HG03159 (cell line): Measurements from ENCODE around the gene BTBD2.
"Not testable (repeated sequence)": the region's sequence is repeated elsewhere in the genome, so short reads cannot be mapped to it uniquely, and the experiment has no call there.

Experiments used
- ATAC-seq: cut with Tn5 transposase; IDR thresholded peaks from one replicate; pipeline ENCODE4 v1.9.1; 2021; ENCODE audit warnings: mild to moderate bottlenecking, moderate library complexity; ENCODE audit not compliant: unreplicated experiment

Gene BTBD2

DNA sequence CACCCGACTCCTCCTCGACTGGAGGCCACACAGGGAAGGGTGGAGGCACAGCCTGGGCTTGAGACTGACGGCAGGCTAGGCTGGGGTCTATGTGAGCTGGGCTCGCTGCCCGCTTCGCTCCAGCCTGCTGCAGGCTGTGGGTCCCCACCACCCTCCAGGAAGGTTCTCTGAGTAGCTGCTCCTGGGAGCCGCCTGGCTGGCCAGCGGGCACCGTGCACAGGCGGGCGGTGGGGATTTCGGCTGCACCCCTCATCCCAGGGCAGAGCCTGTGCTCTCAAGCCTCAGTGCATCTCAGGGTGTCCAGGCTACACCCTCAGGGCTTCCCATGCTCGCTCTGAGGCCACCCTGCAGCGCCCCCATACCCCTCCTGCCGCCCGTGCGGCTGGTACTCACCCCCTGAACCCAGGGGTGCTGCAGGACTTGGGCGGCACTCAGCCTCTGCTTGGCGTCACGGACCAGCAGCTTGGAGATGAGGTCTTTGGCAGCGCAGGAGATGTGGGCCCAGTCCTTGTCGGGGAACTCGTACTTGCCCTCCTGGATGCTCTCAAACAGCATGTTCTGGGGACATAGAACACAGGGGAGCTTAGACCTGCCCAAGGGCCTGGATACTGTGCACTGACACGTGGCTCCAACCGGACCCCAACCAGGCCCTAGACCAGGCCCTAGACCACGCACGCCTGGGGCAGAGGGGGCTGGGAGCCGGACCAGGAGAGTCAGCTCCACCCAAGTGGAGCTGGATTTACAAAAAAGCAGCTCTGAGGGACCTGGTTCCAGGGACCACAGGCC, 25.3 kb upstream of the BTBD2 start:
- no peak for ATAC-seq

DNA sequence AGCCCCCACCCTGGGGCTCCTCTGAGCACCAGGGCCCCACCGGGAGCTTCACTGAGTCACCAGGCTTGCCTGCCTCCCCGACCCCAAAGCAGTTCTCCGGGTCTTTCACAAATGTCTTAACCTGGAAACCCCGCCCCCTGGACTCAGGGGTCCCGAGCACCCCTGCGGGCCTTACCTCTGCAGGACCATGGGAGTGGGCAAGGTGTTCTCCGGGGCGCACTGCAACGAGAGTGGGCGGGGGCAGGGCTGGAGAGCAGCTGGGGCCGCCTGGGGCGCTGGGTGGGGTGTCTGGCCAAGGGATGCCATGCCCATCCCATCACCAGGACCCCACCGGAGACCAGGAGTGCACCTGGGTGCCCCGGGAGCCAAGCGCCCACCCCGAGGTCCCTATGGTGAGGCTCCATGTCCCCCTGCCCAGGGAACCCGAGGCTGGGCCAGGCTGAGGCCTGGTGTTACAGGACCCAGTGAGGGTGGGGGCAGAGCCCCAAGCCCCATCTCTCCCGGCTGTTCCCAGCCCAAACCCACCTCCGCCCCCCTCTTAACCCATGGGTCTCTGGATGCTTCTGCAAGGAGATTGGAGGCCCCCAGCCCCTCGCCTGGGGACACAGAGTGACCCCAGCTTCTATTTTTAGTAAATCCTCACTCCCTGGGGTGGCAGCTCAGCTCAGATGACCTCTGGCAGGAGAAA, 24.6 kb upstream of the BTBD2 start:
- no peak for ATAC-seq

DNA sequence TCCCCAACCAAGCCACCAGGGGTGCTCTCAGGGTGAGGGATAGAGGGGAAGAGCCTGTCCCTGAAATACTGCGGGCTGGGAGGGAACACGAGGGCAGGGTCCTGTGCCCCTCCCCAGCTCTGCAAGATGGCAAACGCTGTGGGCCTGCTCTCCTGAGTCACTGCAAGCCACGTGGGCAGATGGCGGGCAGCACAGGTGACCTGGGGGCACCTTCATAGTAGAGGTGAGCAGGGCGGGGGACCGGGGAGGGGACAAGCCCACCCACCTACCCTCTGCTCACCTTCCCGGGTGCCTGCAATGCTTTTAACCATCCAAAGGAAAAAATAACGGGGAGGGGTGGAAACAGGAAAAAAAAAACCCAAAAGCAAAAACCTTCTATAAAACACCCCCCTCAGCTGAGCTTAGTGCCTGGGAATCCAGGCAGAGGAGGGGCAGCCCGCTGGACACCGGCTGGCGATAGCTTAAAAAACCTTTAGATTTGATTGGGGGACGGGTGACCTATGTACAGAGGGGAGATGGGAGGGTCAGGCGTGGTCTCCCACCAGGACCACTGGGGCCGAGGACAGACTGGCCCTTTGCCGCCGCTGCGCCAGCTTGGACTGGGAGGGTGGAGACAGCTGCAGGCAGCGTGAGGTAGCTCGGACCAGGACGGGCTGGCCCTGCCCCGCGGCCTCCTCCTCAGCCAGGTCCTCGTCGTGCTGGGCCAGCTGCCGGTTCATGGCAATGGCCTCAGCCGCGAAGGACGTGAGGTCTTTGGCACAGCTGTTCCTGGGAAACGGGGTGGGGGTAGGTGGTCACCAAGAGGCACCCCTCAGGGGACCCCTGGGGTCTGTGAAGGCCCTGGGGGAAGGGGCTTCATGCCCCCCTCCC, 23.8 kb upstream of the BTBD2 start:
- no peak for ATAC-seq

DNA sequence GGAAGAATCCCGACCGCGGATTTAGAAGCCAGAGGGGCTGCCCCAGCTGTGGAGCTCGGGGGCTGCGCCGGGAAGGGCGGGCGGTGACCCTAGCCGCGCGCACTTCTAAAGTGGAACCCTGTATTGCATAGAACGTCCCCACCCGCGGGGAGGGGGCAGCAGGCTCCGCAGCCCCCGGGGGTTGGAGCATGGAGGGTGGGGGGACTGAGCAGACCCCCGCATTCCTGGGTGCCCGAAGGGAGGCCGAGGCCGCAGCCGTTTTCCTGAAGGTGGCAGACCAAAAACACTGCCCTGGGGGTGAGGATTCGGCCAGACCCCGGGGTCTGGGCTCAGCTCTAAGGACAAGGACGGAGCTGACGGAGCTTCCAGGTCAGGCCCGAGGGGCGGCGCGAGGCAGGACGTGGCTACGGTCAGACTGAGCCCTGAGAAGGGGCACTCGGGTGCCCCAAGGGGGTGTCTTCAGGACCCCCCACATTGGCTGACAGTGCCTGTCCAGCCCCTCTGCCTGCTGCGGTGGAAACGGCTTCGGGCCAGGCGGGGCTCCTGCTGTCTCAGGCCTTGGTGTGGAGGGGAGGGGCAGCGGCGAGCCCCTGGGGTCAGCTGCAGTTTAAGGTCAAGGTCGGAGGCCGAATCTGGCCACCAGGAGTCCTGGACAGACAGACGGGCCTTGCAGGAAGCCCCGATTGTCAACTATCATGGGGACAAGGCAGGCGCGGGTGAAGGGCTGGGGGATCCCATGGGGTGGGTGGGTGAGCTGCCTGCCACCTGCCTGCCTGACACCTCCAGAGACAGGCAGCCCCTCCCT, 23.0 kb upstream of the BTBD2 start:
- ATAC-seq = no peak

DNA sequence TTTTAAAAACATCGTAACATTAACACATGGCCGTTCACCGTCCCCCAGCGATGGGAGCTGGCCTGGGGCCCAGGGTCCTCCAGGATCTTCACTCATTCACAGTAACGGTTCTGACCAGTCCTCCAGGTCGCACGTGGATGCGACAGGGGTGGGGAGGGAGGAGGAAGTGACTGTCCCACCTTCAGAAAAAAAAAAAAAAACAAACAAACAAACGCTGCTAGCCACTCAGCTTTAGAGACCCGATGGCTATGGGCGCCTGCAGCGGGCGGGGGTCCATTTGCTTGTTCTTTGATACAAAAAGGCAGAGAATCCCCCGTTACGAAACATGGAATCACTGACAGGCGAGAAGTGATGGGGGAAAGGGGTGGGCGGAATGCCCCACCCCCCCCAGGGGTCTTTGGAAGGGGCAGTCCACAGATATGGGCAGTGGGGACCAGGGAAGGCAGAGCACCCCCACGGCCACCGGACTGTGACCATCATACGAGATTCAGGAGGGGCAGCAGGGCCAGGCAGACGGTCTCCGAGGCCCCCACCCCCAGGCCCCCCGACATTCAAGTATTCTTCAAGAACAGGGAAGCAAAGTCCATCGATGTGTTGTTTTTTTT, 22.2 kb upstream of the BTBD2 start:
- ATAC-seq = no peak

GRCh38 chr19:2036424-2036823, 20.9 kb upstream of the BTBD2 start:
- no peak for ATAC-seq

DNA sequence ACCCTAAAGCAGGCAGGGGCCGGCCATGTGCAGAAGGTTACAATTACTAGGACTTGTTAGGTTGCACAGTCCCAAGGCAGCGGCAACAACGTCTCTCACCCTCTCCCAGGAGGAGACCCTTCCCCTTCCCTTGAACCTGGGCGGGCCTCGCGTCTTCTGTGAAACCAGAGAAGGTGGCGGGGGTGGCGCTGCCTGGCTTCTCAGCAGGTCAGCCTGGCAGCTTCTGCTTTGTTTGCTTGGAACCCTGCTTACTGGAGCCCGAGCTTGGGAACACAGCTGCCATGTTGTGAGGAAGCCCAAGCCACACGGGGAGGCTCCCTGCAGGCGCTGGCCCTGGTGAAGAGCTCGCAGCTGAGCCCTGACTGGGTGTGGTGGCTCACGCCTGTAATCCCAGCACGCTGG, 20.1 kb upstream of the BTBD2 start:
- ATAC-seq = no peak

DNA sequence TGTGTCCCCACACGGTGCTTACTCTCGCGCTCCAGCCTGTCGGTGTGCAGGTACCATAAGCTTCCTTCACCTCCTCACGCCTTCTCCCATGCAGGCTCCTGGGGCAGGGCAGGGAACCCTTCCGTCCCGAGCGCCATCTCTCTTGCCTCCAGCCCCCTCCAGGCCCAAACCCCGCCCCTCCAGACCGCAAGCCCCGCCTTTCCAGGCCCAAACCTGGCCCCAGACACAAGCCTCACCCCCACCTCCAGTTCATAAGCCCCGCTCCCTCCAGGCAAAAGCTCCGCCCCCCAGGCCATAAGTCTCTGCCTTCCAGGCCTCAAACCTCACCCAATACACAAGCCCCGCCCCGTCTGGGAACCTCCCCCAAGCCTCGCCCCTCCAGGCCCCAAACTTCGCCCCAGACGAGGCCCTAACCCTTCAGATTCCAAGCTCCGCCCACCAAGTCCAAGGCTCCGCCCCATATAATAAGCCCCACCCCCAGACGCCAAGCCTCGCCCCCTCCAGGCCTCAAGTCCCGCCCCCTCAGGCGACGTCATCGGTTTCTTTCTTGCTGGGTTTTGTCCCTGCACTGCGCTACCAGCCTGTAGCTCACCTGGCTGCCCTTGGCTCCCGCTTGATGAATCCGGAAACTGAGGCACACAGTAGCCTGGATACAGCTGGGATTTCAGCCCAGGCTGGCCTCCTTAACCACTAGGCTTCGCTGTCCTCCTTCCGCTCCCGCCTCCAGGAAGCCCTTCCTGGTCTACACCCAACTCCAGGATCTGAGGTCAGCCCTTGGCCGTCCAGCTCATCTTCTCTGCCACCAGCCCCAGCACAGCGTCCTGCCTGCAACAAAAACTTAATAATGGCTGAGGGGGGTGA, 19.4 kb upstream of the BTBD2 start:
- no peak for ATAC-seq

- ATAC-seq = not testable (repeated sequence)
Measured at GRCh38 chr19:2034253-2034652, 18.7 kb upstream of the BTBD2 start.

DNA sequence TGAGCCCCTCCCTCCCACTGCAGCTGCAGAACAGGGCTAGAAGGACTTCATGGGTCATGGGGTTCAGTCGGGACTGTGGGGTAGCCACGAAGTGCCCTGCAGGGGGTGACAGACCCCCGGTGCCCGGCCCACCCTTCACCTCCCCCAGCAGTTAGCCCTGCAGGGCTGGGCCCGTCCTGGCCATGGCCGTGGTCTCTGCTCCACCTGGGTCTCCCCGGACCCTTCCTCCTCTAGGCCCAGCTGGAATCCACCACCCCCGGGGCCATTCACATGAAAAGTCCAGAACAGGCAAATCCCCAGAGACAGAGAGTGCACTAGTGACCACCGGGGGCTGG, 18.3 kb upstream of the BTBD2 start:
- no peak for ATAC-seq

GRCh38 chr19:2033115-2033824, 17.8 kb upstream of the BTBD2 start:
- ATAC-seq = no peak

DNA sequence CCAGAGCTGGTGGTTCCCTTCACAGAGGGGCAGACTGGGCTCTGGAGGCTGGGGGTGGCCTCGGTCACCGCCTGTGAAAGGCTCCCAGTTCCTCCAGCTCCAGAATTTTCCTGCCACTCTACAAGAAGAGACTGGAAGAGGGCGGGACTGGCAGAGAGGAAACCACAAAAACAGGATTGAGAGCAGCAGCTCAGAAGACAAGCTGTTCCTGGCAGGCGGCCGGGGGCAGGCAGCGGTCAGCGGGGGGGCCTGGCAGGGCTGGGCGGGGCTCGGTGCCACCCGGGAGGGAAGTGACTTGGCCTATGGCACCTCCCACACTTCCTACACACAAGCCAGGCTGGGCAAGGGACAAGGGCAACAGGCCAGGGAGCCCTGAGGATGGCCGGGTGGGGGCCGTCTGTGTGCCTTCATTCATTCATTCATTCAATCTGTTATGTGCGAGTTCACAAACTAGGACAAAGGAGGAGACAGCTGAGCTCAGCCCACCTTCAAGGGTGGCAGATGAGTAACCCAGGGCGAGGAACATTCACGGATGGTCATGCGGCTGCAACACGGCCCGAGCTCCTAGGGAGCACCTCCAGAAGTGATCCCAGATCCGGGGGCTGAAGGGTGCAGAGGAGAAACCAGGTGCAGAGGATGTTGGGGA, 16.9 kb upstream of the BTBD2 start:
- ATAC-seq = no peak

GRCh38 chr19:2027361-2027760, 11.8 kb upstream of the BTBD2 start:
- ATAC-seq = no peak

DNA sequence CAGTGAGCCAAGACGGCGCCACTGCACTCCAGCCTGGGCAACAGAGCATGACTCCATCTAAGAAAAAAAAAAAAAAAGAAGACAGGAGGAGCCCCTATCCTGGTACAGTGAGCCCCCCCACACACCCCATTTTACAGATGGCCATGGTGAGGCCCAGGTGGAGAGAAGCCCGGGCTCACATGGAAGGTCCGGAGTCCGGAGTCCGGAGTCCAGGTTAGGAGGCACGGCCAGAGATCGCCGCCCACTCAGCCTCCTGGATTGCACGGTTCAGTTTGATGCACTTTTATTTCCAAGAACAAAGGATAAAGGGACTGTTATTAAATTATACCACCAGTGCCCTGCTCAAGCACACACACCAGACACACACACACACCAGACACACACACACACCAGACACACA, 11.3 kb upstream of the BTBD2 start:
- ATAC-seq = no peak

DNA sequence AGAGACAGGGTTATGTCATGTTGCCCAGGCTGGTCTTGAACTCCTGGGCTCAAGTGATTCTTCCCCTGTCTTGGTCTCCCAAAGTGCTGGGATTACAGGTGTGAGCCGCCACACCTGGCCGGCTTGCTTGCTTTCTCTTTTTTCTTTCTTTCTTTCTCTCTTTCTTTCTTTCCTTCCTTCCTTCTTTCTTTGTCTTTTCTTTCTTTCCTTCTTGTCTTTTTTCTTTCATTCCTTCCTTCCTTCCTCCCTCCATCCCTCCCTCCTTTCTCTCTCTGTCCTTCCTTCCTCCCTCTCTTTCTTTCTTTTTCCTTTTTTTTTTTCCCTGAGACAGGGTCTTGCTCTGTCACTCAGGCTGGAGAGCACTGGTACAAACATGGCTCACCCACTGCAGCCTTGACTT, 6.8 kb upstream of the BTBD2 start:
- no peak for ATAC-seq

DNA sequence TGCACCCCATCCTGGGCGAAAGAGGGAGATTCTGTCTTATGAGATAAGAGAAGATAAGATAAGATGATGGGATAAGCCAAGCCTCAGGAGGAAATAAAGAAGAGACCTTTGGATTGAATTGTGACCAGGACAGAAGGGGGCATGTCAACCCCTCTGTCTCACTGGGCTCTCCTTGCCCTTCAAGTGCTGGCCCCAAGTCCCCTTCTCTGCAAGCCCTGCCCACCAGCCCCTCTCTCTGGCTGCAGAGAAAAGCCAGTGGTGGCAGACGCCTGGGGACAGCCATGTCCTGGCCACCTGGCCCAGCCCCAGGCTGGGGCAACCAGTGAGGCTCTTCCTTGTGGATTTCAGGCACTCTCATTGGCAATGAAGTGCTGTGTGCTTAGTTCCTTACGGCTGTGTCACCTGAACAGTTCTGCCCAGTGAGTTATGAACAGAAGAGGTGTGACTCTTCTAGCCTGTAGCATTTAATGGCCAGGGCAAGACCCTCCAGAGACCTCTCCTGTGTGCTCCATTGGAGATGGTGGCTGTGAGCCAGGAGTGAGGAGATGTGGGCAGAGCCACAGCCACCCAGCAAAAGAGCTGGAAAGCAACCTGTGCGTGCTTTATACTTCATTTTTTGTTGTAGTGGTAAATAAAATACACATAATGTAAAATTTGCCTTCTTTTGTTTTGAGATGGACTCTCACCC, 6.1 kb upstream of the BTBD2 start:
- no peak for ATAC-seq

- ATAC-seq = no peak
Measured at GRCh38 chr19:2018752-2019151, 3.2 kb upstream of the BTBD2 start.
